GM23248 (cell line): ENCODE data around the gene CHST8. TPM values are rescaled to one million over a fixed set of nuclear protein-coding genes. Genes with fewer than 3 reads are reported as not detected.

Experiments
- DNase-seq: peaks from one replicate; pipeline ENCODE4 v3.0.0-alpha.2; 2015
- H2AFZ ChIP-seq: fragments of 200-600 bp; sonication (generic); 2 replicates; pipeline ENCODE4 v1.6.1; 2016; ENCODE audit warnings: antibody characterized with exemption
- H3F3A ChIP-seq: fragments of 200-600 bp; sonication (generic); 2 replicates; pipeline ENCODE4 v1.6.1; 2016; ENCODE audit warnings: mild to moderate bottlenecking, antibody characterized with exemption, mixed run types; ENCODE audit not compliant: insufficient read depth
- H3K27ac ChIP-seq: fragments of 200-600 bp; sonication (generic); 2 replicates; pipeline ENCODE4 v1.5.1; 2016; ENCODE audit warnings: mild to moderate bottlenecking
- H3K27me3 ChIP-seq: fragments of 200-600 bp; sonication (generic); replicated peaks from 2 replicates; pipeline ENCODE4 v1.6.1; 2016; ENCODE audit warnings: mild to moderate bottlenecking; ENCODE audit not compliant: insufficient read depth
- H3K36me3 ChIP-seq: fragments of 200-600 bp; sonication (generic); 2 replicates; pipeline ENCODE4 v1.6.1; 2016; ENCODE audit warnings: low read depth, mild to moderate bottlenecking
- H3K4me1 ChIP-seq: fragments of 200-600 bp; sonication (generic); 2 replicates; pipeline ENCODE4 v1.6.1; 2016; ENCODE audit warnings: mild to moderate bottlenecking; ENCODE audit not compliant: insufficient read depth
- H3K4me2 ChIP-seq: fragments of 200-600 bp; sonication (generic); one replicate; pipeline ENCODE4 v1.6.1; 2016; ENCODE audit warnings: mild to moderate bottlenecking; ENCODE audit not compliant: unreplicated experiment
- H3K4me3 ChIP-seq: fragments of 200-600 bp; sonication (generic); 2 replicates; pipeline ENCODE4 v1.5.1; 2016; ENCODE audit warnings: mild to moderate bottlenecking
- H3K79me2 ChIP-seq: fragments of 200-600 bp; sonication (generic); 2 replicates; pipeline ENCODE4 v1.6.1; 2016; ENCODE audit warnings: mild to moderate bottlenecking; ENCODE audit not compliant: insufficient read depth
- H3K9ac ChIP-seq: fragments of 200-600 bp; sonication (generic); 2 replicates; pipeline ENCODE4 v1.6.1; 2016; ENCODE audit warnings: mild to moderate bottlenecking
- H3K9me2 ChIP-seq: fragments of 200-600 bp; sonication (generic); 2 replicates; pipeline ENCODE4 v1.6.1; 2016; ENCODE audit warnings: mixed run types, mild to moderate bottlenecking, moderate library complexity; ENCODE audit not compliant: insufficient read depth
- H3K9me3 ChIP-seq: fragments of 200-600 bp; sonication (generic); one replicate; pipeline ENCODE4 v1.6.1; 2017; ENCODE audit warnings: low read depth
- H4K20me1 ChIP-seq: fragments of 200-600 bp; sonication (generic); 2 replicates; pipeline ENCODE4 v1.6.0; 2016; ENCODE audit not compliant: insufficient read depth
- EZH2 ChIP-seq: fragments of 200-600 bp; sonication (generic); IDR thresholded peaks from 2 replicates; pipeline ENCODE4 v1.6.1; 2018; ENCODE audit warnings: antibody characterized with exemption, mild to moderate bottlenecking; ENCODE audit not compliant: insufficient read depth, poor library complexity, severe bottlenecking
- EZH2phosphoT487 ChIP-seq: fragments of 200-600 bp; sonication (generic); IDR thresholded peaks from 2 replicates; pipeline ENCODE4 v1.6.1; 2018; ENCODE audit warnings: antibody characterized with exemption, moderate library complexity, mild to moderate bottlenecking, low read depth; ENCODE audit not compliant: insufficient read depth
- WGBS, 2 experiments: methylation state at CpG; one replicate each; pipeline ENCODE4 v1.1.6; 2015 to 2017; ENCODE audit warnings: low lambda C conversion rate in 2 of 2, low coverage in 1 of 2; ENCODE audit errors: missing lambda C conversion rate in 2 of 2; 5-methylcytosine and 5-hydroxymethylcytosine counted together
- in situ Hi-C: fragments of 300-500 bp; cut with MboI; formaldehyde crosslinking; loops from 2 replicates; pipeline ENCODE4 v1.15.0; 2020
- polyA plus RNA-seq: library from polyadenylated mRNA; unstranded; fragments of >200 nt; fragmentation: Nextera tagmentation; extraction: Ambion mirVana; gene quantifications from 2 replicates; pipeline ENCODE4 v1.2.1, GENCODE V29; 2016
- total RNA-seq: library from RNA; depleted of rRNA; stranded (reverse); fragments of >200 nt; shearing (Covaris generic); gene quantifications from 2 replicates; pipeline ENCODE4 v1.2.3, GENCODE V29; 2014

The CHST8 gene
- total and polyA plus RNA-seq, 2 experiments from 2014 or later, result 0.30 to 1.1 TPM

GRCh38 chr19:33618884-33619283 lies 2.9 kb upstream of the CHST8 start:
- Histone ChIP-seq H3F3A (no peaks in the 10 kb centered on the region), H3K9me3 (no peaks in the 10 kb centered on the region), H3K27ac (no peak overlapping the region), H3K4me1 (no peaks in the 10 kb centered on the region), H3K4me2 (no peak overlapping the region), H4K20me1 (no peaks in the 10 kb centered on the region), H3K36me3 (no peaks in the 10 kb centered on the region), H3K9me2 (no peaks in the 10 kb centered on the region), H3K4me3 (no peak overlapping the region), H2AFZ (no peak overlapping the region), H3K79me2 (no peaks in the 10 kb centered on the region), H3K9ac (no peak overlapping the region), H3K27me3 (peaks cover 30% of the 10 kb centered on the region)
- in situ Hi-C loops, result no loop called here
- DNase-seq, result no peak
- TF ChIP-seq EZH2phosphoT487 (no peak), EZH2 (no peak)
- 51 to 57% methylated on average over 5 of the region's 5 CpGs for WGBS, 2 experiments

GRCh38 chr19:33620611-33621010 lies 1.1 kb upstream of the CHST8 start:
- Histone ChIP-seq H3K9me3 (no peaks in the 10 kb centered on the region), H3K9ac (no peak overlapping the region), H3K4me1 (no peaks in the 10 kb centered on the region), H3K9me2 (no peaks in the 10 kb centered on the region), H3K4me3 (no peak overlapping the region), H3K27me3 (peaks cover 43% of the 10 kb centered on the region), H3F3A (no peaks in the 10 kb centered on the region), H2AFZ (no peak overlapping the region), H3K27ac (no peak overlapping the region), H3K4me2 (no peak overlapping the region), H3K36me3 (no peaks in the 10 kb centered on the region), H4K20me1 (no peaks in the 10 kb centered on the region), H3K79me2 (no peaks in the 10 kb centered on the region)
- DNase-seq, result no peak
- no peak for TF ChIP-seq EZH2
- no peak for TF ChIP-seq EZH2phosphoT487
- 82 to 87% methylated on average over 4 of the region's 4 CpGs for WGBS, 2 experiments
- in situ Hi-C loops, result no loop called here

GRCh38 chr19:33621065-33621785 lies 528 bp upstream of the CHST8 start:
- WGBS, 2 experiments, result 21 to 26% methylated on average over 52 to 55 of the region's 60 CpGs
- no peaks in the 10 kb centered on the region for H4K20me1 ChIP-seq
- no peaks in the 10 kb centered on the region for H3K9me3 ChIP-seq
- H3K9ac ChIP-seq, result no peak overlapping the region
- no peak for DNase-seq
- no peaks in the 10 kb centered on the region for H3F3A ChIP-seq
- H3K27ac ChIP-seq, result no peak overlapping the region
- no peak overlapping the region for H3K4me2 ChIP-seq
- TF ChIP-seq EZH2 (no peak), EZH2phosphoT487 (no peak)
- peaks cover 43% of the 10 kb centered on the region for H3K27me3 ChIP-seq
- H2AFZ ChIP-seq, result no peak overlapping the region
- H3K36me3 ChIP-seq, result no peaks in the 10 kb centered on the region
- no peaks in the 10 kb centered on the region for H3K4me1 ChIP-seq
- H3K79me2 ChIP-seq, result no peaks in the 10 kb centered on the region
- in situ Hi-C loops, result no loop called here
- no peaks in the 10 kb centered on the region for H3K9me2 ChIP-seq
- 0 out of 2 replicates have a peak overlapping the region, but pooled peaks have one; percentile 26 for H3K4me3 ChIP-seq

GRCh38 chr19:33622505-33622808 lies 704 bp downstream of the CHST8 start:
- Histone ChIP-seq H3K4me3 (peak overlapping the region; percentile 68), H3K27ac (no peak overlapping the region), H3F3A (no peaks in the 10 kb centered on the region), H3K9me2 (no peaks in the 10 kb centered on the region), H3K27me3 (peaks cover 43% of the 10 kb centered on the region), H3K79me2 (no peaks in the 10 kb centered on the region), H2AFZ (peak overlapping the region; percentile 23), H3K4me1 (no peaks in the 10 kb centered on the region), H4K20me1 (no peaks in the 10 kb centered on the region), H3K4me2 (peak overlapping the region; percentile 57), H3K36me3 (no peaks in the 10 kb centered on the region), H3K9ac (no peak overlapping the region), H3K9me3 (no peaks in the 10 kb centered on the region)
- peak; percentile 34 for DNase-seq
- in situ Hi-C loops, result no loop called here
- 2 to 3% methylated on average over 27 to 31 of the region's 35 CpGs for WGBS, 2 experiments
- TF ChIP-seq EZH2phosphoT487 (no peak), EZH2 (no peak)
